HG03457 (cell line): ENCODE data around the gene DOCK9.
A peak's percentile ranks its signal among the peaks of the same experiment; 100 is the strongest.

Experiments
- ATAC-seq: cut with Tn5 transposase; IDR thresholded peaks from one replicate; pipeline ENCODE4 v1.9.1; 2021; ENCODE audit warnings: moderate number of reproducible peaks; ENCODE audit not compliant: unreplicated experiment

The DOCK9 gene

DNA sequence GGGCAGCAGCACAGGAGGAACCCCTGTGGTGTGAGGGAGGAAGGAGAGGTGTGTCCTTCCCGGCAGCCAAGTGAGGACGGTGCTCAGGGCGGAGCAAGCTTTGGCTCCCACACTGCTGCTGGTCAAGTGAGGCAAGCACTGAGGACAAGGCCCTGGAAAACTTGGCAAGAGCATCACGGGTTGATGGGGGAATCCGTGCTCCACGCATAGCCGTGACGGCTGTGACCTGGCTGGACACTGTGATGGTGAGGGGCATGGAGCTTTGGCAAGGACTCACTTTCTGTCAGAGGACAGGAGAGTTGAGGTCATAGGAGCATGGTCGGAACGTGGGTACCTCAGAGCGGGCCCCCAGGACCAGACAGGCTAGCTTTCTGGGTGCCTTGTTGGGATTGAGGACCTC lies 196.4 kb downstream of the DOCK9 start:
- no peak for ATAC-seq

DNA sequence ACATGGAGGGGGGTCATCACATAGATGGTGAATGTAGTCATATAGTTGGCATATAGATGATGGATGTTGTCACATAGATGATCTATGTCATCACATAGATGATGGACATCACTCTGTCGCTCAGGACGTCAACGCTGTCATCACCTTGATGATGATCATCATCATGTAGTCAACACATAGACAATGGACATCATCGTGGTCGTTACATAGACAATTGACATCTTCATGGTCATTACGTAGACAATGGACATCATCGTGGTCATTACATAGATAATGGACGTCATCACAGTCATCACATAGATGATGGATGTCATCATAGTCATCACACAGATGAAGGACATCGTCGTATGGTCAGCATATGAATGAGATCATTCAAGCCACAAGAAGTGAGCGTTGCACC lies 196.8 kb downstream of the DOCK9 start:
- no peak for ATAC-seq

DNA sequence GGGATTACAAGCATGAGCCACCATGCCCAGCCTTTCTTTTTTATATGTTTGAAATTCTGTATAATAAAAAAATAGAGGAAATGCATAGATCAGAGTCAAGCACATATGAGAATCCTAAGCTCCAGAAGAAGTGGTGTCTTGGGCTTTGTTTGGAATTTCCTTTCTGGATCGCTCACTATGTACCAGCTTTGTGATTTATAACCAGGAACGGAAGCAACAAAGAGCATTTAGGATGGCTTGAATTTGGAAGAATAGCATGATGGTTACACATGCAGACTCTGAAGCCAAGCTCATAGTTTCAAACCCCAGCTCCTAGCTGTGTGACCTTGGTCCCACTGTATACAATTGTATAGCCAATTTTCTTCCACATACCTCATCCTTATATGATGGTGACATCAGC lies 197.4 kb downstream of the DOCK9 start:
- no peak for ATAC-seq

DNA sequence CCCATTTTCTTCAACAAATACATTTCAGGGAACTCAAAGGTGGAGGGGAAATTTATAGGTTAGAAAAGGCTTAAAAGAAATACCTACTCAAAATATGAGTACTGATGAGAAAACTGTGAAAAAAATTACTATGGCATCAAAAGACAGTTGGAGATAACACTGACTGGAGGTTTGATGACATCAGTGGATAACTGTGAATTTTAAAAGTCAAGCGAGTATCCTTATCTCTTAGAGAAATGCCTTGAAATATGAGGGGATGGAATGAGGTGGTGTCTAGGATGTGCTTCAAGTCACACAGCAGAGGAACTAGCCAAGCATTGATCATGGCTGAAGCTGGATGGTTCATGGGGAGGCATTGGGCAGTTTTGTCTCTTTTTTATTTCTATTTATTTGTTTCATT lies 198.2 kb downstream of the DOCK9 start:
- ATAC-seq, result no peak

DNA sequence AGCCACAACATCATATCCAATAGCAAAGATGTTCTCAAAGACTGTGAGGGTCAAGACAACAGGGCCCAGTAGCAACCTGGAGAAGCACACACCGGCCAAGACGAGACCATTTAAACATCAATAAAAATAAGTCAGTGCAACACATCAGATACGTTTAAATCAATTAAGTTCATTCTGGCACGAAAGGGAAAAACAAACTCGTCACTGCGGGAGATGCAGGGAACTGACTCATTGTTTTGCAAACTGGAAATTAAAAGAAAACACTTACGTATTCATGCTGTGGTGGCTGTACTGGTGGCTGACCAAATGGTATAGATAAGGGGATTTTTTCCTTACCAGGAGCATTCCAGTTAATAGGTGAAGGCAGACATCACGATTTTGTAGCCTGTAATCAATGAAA lies 199.1 kb downstream of the DOCK9 start:
- no peak for ATAC-seq

DNA sequence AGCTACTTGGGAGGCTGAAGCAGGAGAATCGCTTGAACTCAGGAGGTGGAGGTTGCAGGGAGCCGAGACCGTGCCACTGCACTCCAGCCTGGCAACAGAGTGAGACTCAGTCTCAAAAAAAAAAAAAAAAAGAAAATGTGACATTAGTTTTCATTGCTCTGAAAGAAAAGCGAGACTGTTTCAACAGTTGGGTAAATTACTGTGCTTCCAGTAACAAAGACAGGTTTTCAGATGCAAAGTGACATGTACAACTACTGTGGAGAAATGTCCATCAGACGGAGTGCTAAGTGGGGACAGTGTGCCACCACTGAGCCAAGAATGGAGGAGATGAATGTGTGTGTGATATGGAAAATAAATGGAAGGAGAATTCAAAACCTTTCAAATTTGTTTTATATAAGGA lies 201.2 kb downstream of the DOCK9 start:
- ATAC-seq, result no peak

DNA sequence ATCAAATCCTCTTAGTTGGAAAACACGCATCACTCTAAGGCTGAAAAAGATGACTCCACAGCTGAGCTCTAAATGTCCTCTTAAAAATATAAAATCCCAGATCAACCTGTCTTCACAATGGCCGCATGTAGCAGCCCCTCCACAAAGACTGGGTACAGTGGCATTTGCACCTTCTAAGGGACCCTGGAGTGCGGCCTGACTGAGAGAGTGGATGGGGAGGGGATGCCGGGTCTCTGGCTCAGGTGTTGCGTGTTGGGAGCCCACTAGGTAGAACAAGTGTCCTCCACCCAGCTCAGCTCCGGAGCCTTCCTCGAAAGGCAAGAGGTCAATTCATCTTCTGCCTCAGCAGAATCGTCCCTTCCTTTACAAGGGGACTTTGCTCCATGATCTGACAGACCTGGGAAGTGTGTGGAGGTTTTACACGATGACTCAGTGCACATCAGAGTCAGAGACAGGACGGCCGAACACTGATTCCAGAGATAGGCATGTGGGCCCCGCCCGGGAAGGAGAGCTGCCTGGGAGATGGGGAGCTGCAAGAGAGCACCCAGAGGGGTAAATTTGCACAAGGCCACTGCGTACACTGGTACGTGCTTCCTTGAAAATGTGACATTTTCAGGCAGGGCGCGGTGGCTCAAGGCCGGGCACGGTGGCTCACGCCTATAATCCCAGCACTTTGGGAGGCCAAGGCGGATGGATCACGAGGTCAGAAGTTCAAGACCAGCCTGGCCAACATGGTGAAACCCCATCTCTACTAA lies 201.8 kb downstream of the DOCK9 start:
- ATAC-seq, result no peak

DNA sequence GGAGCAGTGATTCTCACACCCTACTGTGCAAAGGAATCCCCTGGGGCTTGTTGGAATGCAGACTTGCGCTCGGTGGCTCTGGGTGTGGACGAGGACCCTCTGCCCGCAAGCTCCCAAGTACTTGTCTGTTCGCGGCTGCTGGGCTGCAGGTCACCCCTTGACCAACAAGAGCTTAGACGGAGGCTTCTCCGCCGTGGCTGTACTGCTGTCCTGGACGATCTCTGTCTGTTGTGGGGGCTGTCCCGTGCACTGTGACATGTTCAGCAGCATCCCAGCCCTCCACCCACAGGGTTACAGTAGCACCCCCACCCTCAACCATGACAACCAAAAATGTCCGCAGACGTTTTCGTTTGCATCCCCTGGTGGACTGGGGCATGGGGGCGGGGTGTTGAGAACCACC lies 202.5 kb downstream of the DOCK9 start:
- ATAC-seq, result no peak

DNA sequence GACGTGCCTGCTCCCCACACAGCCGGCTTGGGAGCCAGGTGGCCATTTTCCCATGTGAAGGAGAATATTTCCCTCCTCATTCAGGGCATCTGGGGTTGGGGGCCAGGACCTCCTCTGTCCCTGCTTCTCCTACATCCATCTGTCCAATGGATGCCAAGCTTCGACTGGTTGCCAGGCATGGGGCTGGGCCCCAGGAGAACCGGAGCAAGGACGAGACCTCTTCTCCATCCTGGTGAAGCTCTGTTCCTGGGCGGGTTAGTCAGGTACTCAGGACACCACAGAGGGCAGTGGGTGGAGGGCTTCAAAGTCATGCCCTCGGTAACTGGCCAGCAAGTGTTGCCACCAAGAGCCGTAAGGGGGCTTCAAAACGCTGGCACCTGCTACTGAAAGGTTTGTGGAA lies 203.1 kb downstream of the DOCK9 start:
- no peak for ATAC-seq

DNA sequence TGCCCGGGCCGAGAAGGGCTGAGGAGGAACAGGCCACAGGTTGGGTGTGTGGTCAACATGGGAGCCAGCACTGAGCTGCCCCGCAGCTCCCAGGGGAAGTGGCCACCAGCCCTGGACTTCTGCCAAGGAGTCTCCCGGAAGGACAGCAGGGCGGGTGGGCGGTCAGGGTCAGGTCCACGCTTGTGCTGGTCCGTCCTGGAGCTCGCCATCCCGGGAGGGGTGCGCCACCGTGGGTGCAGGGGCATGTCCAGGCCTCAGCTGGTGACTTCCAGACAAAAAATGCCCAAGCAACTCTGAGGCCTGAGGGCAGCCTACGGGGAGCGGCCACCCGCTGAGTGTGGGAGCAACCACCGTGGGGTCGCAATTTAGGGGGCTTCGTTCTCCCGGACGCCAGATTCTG lies 203.9 kb downstream of the DOCK9 start:
- ATAC-seq, result no peak

DNA sequence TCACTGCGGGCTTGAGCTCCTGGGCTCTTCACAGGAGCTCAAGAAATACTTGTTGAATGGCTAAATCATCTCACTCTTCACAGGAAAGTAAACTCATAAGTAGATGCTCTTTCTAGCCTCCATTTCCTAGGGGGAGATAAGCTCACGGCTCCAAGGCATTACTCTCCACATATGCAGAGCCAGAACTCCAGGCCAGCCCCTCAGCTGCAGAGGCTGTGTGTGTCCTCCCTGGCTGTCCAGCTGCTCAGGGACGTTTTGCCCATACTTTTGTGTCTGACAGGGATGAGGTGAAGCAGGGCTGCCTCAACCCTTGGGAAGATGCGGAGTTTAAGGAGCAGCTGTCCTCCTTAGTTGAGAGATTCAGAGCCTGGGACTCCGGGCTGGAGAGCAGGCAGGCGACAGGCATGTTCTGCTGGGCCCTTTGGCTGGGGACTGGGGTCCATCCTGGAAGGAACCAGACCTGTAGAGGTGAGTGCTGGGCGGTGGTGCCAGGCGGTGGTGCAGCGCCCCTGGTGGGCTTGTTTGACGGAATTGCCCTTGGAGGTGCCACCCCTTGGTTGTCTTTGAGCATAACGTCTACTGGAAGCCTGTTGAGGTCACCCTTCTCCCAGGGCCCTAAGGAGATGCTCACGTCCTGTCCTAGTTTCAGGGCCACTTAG lies 204.9 kb downstream of the DOCK9 start:
- ATAC-seq, result no peak

DNA sequence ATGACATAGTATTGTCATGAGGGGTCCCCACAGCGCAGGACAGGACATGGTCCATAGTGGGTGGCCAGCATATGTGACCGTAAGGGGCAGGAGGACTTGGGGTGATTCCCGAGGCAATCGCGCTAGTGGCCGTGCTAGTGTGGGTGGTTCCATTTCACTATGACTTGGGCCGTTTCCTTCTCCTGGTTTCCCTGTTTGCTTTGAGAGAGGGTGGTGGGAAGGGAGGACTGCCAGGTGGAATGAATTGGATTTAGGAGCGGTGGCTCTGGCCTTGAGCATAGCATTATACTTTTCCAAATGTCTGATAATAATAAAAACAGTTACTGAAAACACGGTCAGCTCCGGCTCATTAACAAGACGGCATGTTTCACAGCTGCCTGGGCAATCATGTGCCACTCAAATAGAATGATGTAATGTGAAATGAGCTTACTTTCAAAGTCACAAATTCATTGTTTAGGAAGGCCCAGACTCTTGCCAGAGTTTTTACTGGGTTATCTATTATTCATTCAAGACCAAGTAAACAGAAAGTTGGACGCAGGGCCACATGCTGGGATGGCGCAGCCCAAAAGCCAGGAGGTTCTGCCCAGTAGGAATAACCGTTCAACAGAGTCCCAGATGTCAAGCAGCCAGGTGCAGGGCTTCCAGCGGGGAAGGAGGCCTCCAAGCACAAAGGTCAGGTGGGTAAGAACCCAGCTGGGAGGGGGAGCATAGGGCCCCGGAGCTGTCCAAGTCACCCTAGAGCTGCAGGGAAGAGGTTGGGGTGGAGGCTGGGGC lies 205.8 kb downstream of the DOCK9 start:
- no peak for ATAC-seq

DNA sequence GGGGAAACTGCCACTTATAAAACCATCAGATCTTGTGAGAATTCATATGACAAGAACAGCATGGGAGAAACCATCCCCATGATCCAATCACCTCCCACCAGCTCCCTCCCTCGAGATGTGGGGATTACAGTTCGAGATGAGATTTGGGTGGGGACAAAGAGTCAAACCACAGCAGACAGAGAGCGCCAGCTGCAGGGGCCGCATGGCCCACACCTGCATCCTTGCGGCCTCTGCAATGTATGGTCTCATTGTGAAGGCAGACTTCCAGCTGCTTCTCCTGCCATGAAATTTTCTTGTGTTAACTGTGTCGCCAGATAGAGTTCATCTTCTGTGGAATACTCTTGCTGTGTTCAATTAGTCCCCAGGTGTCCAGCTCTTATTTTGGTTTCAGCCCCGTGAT lies 208.1 kb downstream of the DOCK9 start:
- ATAC-seq, result no peak

DNA sequence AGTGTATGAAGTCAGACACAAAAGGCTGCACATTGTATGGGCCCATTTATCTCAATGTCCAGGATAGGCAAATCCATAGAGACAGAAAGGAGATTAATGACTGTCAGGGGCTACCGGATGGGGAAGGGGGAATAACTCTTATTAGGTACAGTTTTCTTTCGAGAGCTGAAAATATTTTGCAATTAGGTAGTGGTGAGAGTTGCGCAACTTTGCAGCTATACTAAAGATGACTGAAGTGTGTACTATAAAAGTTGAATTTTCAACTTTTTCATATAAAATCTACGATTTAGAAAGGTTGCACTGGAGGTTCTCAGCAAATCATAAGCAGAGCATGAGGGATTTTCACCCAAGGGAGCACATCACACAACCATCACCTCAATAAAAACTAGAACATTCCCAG lies 209.3 kb downstream of the DOCK9 start:
- no peak for ATAC-seq

DNA sequence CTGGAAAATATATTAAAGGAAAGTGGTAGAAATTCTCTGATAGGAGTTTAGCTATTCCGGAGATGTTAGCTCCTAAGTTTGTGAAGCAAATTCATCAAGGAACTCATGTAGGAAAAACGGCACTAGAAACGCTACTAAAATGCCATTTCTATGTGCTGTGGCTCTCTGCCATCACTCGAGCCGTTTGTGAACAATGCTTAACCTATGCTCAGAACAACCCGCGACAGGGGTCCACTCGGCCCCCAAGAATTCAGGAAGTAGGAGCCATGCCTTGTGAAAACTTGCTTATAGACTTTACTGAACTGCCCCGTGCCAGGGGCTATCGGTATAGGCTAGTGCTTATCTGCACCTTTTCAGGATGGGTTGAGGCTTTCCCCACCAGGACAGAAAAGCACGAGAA lies 211.2 kb downstream of the DOCK9 start:
- ATAC-seq, result no peak

DNA sequence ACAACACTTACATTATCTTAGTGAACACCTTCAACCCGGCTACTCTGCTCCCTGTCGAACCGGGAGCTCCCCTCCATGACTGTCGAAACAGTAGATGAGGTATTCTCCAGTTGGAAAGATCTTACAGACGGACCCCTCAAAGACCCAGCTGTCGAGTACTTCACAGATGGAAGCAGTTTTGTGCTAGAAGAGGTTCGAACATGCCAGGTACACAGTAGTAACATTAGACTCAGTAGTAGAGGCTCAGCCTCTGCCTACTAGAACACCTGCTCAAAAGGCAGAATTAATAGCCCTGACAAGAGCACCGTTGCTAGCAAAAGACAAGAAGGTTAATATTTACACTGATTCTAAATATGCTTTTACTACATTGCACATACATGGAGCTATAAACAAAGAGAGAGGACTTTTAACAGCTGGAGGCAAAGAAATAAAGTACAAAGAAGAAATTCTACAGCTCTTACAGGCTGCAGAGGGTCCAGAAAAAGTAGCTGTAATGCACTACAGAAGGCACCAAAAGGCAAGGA lies 211.8 kb downstream of the DOCK9 start:
- no peak for ATAC-seq

DNA sequence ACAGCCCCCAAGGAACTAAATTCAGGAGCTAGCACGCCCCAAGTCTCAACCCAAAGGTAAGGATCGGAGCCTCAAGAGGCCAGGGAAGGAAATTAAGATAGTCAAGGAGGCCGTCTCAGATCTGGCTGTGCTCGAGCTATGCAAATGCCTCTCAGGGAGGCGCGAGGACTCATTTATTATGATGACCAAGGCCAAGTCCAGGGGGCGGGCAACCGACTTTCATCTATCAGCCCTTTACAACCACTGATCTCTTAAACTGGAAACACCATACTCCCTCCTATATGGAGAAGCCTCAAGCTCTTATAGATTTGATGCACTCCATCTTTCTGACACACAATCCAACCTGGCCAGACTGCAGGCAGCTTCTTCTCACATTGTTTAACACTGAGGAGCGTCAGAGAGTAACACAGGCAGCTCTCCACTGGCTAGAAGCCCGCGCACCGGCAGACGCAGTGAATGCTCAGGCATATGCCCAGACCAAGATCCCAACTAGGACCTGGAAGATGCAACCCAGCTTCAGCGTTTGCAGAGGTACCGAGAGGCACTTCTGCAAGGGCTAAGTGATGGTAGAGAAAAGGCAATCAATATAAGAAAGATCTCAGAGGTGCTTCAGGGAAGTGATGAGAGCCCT lies 215.8 kb downstream of the DOCK9 start:
- ATAC-seq, result no peak

DNA sequence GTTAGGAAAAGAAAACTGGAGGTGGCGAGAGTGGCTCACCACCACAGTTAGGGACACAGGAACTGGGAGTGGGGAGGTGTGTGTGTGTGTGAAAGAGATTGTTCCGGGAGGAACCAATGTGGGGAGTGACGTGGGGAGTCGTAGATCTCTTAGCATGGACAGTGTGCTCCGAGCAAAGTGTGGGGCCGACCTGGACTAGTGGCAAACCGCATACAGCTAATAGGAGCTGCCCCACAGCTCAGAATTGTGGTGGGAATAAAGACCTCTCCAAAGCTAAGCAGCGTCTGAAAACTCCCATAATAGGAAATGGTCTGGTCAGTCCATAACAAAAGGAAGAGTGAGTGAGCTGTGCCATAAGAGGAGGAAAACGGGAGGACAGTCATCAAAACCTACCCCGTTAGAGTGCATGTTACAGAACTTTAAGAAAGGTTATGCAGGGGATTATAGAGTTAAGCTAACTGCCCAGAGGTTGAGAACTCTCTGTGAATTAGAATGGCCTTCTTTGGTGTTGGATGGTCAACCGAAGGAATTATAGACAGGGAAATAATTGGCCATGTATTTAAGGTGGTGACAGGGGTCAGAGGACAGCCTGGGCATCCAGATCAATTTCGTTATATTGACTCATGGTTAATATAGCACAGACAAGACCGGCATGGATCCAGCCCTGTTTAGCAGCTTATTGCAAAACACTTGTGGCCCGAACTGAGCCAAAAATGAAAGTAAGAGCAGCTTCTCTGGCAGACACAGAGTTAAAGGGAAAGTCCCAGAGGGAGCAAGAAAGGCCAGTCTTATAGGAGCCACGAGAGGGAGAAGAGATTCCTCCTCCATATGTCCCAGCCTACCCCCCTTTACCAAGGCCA lies 216.5 kb downstream of the DOCK9 start:
- ATAC-seq, result peak; percentile 61

DNA sequence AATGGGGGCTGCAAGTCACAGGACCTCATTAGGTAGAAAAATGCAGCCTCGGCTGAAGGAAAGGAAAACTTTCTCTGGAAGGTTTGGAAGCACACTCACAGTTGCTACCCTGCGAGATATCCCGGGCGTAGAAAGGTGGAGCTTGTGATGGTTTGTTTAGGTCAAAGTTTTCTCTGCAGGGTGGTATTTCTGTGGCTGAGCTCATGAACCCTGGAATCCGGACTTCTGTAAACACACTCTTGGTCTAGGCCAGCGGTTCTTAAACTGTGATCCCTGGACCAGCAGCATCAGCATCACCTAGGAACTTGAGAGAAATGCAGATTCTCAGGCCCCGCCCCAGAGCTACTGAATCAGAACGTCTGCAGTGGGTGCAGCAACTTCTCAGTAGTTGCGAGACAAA lies 222.1 kb downstream of the DOCK9 start:
- no peak for ATAC-seq

DNA sequence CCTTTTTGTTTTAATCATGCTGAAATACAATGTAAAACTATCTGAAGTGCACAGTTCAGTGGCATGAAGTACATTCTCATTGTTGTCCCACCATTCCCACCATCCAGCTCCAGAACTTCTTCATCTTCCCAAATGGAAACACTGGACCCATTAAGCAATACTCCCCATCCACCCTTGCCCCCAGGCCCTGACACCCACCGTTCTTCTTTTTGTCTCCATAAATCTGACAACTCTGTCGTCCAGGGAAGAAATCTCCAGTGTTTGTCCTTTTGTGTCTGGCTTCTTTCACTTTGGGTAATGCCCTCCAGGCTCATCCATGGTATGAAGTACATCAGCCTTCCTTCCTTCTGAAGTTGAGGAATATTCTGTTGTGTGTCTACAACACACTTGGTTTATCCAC lies 222.7 kb downstream of the DOCK9 start:
- ATAC-seq, result no peak
